IMR-90 (cell line): ENCODE data around the gene RBM34. TPM values are rescaled to one million over a fixed set of nuclear protein-coding genes. Genes with fewer than 3 reads are reported as not detected.

Source experiments
- ATAC-seq: fragments of 200-7000 bp; cut with Tn5 transposase; 2 replicates; pipeline ENCODE4 v1.9.1; 2020; ENCODE audit warnings: low read depth, mild to moderate bottlenecking, moderate library complexity
- BruUV-seq: library from RNA; stranded (reverse); fragments of 400-500 nt; replicated peaks from 2 replicates; lab custom pipeline; 2021; lab: Mats Ljungman, UMichigan
- CTCF ChIA-PET: fragments of 300-600 bp; formaldehyde crosslinking; extraction: SDS; loops from one replicate; lab custom pipeline; 2021; ENCODE audit warnings: antibody characterized with exemption; lab: Yijun Ruan, JAX
- POLR2A ChIA-PET: fragments of 300-600 bp; sonication (Branson Sonifier 250); formaldehyde crosslinking; loops from one replicate; lab custom pipeline; 2022; ENCODE audit warnings: antibody characterized with exemption; ENCODE audit not compliant: unreplicated experiment; lab: Charles Lee
- DNase-seq: peaks from one replicate; pipeline ENCODE4 v3.0.0; 2013
- H2AFZ ChIP-seq: replicated peaks from 2 replicates; pipeline ENCODE3; 2013; ENCODE audit warnings: low read length, mild to moderate bottlenecking; ENCODE audit not compliant: poor library complexity
- H2AK5ac ChIP-seq: 2 replicates; pipeline ENCODE4 v1.6.1; 2013; ENCODE audit warnings: low read depth, low read length, inconsistent platforms
- H2AK9ac ChIP-seq: replicated peaks from 2 replicates; pipeline ENCODE3; 2013; ENCODE audit warnings: mild to moderate bottlenecking, low read depth, low read length, moderate library complexity; ENCODE audit not compliant: poor library complexity
- H2BK120ac ChIP-seq: 2 replicates; pipeline ENCODE4 v1.6.1; 2013; ENCODE audit warnings: low read depth, low read length, inconsistent platforms
- H2BK15ac ChIP-seq: 3 replicates; pipeline ENCODE4 v1.6.1; 2013; ENCODE audit warnings: low read depth, low read length, inconsistent platforms
- H2BK20ac ChIP-seq: 2 replicates; pipeline ENCODE4 v1.6.1; 2013; ENCODE audit warnings: low read depth, mild to moderate bottlenecking, inconsistent platforms, low read length, moderate library complexity
- H2BK5ac ChIP-seq: 2 replicates; pipeline ENCODE4 v1.6.1; 2013; ENCODE audit warnings: mild to moderate bottlenecking, low read depth, low read length, inconsistent platforms; ENCODE audit not compliant: poor library complexity, severe bottlenecking
- H3K14ac ChIP-seq: replicated peaks from 2 replicates; pipeline ENCODE4 v1.6.1; 2013; ENCODE audit warnings: low read depth, low read length, inconsistent platforms
- H3K18ac ChIP-seq: 2 replicates; pipeline ENCODE4 v1.6.1; 2013; ENCODE audit warnings: low read depth, low read length, control low read depth
- H3K23ac ChIP-seq: 2 replicates; pipeline ENCODE4 v1.6.1; 2013; ENCODE audit warnings: low read depth, low read length, inconsistent platforms
- H3K27ac ChIP-seq: 2 replicates; pipeline ENCODE4 v1.5.1; 2013; ENCODE audit warnings: mild to moderate bottlenecking, control low read depth, low read length; ENCODE audit not compliant: insufficient read depth
- H3K27me3 ChIP-seq: 2 replicates; pipeline ENCODE4 v1.6.1; 2013; ENCODE audit warnings: low read length; ENCODE audit not compliant: control insufficient read depth, insufficient read depth
- H3K36me3 ChIP-seq: 2 replicates; pipeline ENCODE4 v1.6.1; 2013; ENCODE audit warnings: low read length, mixed read lengths; ENCODE audit not compliant: control insufficient read depth, insufficient read depth
- H3K4ac ChIP-seq: 2 replicates; pipeline ENCODE4 v1.6.1; 2013; ENCODE audit warnings: low read depth, low read length, inconsistent platforms
- H3K4me1 ChIP-seq: 2 replicates; pipeline ENCODE4 v1.6.1; 2013; ENCODE audit warnings: low read length, mixed read lengths; ENCODE audit not compliant: control insufficient read depth, insufficient read depth
- H3K4me2 ChIP-seq: 2 replicates; pipeline ENCODE4 v1.6.1; 2013; ENCODE audit warnings: low read depth, mild to moderate bottlenecking, control low read depth, low read length, moderate library complexity
- H3K4me3 ChIP-seq: 2 replicates; pipeline ENCODE4 v1.5.1; 2013; ENCODE audit warnings: low read depth, mild to moderate bottlenecking, control low read depth, low read length, moderate library complexity; ENCODE audit not compliant: insufficient read depth
- H3K56ac ChIP-seq: 2 replicates; pipeline ENCODE4 v1.6.1; 2013; ENCODE audit warnings: low read length, inconsistent platforms; ENCODE audit not compliant: insufficient read depth; ENCODE audit errors: extremely low read depth
- H3K79me1 ChIP-seq, 2 experiments: 2 replicates each; pipeline ENCODE4 v1.6.1; 2013; ENCODE audit warnings: low read length in 2 of 2, inconsistent platforms in 1 of 2, low read depth in 1 of 2
- H3K9ac ChIP-seq: 2 replicates; pipeline ENCODE4 v1.6.1; 2013; ENCODE audit warnings: low read depth, low read length, control low read depth
- H3K9me1 ChIP-seq: 2 replicates; pipeline ENCODE4 v1.6.1; 2013; ENCODE audit warnings: low read length, inconsistent platforms; ENCODE audit not compliant: insufficient read depth
- H3K9me3 ChIP-seq: 2 replicates; pipeline ENCODE4 v1.6.1; 2013; ENCODE audit warnings: low read length; ENCODE audit not compliant: control insufficient read depth, insufficient read depth
- H4K20me1 ChIP-seq: 2 replicates; pipeline ENCODE4 v1.6.1; 2013; ENCODE audit warnings: low read length, inconsistent platforms; ENCODE audit not compliant: insufficient read depth
- H4K5ac ChIP-seq: 2 replicates; pipeline ENCODE4 v1.6.1; 2013; ENCODE audit warnings: mild to moderate bottlenecking, low read depth, low read length, control low read depth
- H4K8ac ChIP-seq, 2 experiments: 2 replicates each; pipeline ENCODE4 v1.6.1; 2013; ENCODE audit warnings: low read depth in 2 of 2, low read length in 2 of 2, control low read depth in 1 of 2, inconsistent platforms in 1 of 2
- H4K91ac ChIP-seq: 2 replicates; pipeline ENCODE4 v1.6.1; 2013; ENCODE audit warnings: low read depth, low read length, inconsistent platforms; ENCODE audit not compliant: insufficient read depth
- BHLHE40 ChIP-seq: fragments of 150-350 bp; IDR thresholded peaks from 2 replicates; pipeline ENCODE4 v1.6.1; 2016; ENCODE audit warnings: mild to moderate bottlenecking, low read depth, low read length
- CEBPB ChIP-seq: IDR thresholded peaks from 2 replicates; pipeline ENCODE4 v1.6.1; 2012; ENCODE audit warnings: low read depth, low read length, improper control_type of control experiment
- CHD1 ChIP-seq: IDR thresholded peaks from 2 replicates; pipeline ENCODE4 v1.6.1; 2012; ENCODE audit warnings: low read depth, low read length, improper control_type of control experiment
- FOS ChIP-seq: fragments of 150-350 bp; IDR thresholded peaks from 2 replicates; pipeline ENCODE4 v1.6.1; 2016; ENCODE audit warnings: low read depth, low read length
- MAFK ChIP-seq: IDR thresholded peaks from 2 replicates; pipeline ENCODE4 v1.6.1; 2012; ENCODE audit warnings: low read depth, low read length, improper control_type of control experiment
- MAZ ChIP-seq: IDR thresholded peaks from 2 replicates; pipeline ENCODE4 v1.6.1; 2012; ENCODE audit warnings: low read depth, mild to moderate bottlenecking, low read length, improper control_type of control experiment, moderate library complexity, borderline replicate concordance
- MXI1 ChIP-seq: IDR thresholded peaks from 2 replicates; pipeline ENCODE4 v1.6.1; 2012; ENCODE audit warnings: low read depth, mild to moderate bottlenecking, low read length, moderate library complexity, borderline replicate concordance
- NFE2L2 ChIP-seq: fragments of 150-350 bp; IDR thresholded peaks from 2 replicates; pipeline ENCODE4 v1.6.1; 2016; ENCODE audit warnings: low read depth, mild to moderate bottlenecking, low read length
- POLR2A ChIP-seq: IDR thresholded peaks from 2 replicates; pipeline ENCODE4 v1.6.1; 2012; ENCODE audit warnings: mild to moderate bottlenecking, low read depth, low read length
- RAD21 ChIP-seq: IDR thresholded peaks from 2 replicates; pipeline ENCODE4 v1.6.1; 2012; ENCODE audit warnings: low read length, improper control_type of control experiment
- RCOR1 ChIP-seq: IDR thresholded peaks from 2 replicates; pipeline ENCODE4 v1.6.1; 2012; ENCODE audit warnings: mild to moderate bottlenecking, low read length, improper control_type of control experiment; ENCODE audit not compliant: insufficient replicate concordance
- RFX5 ChIP-seq: IDR thresholded peaks from 2 replicates; pipeline ENCODE4 v1.8.0; 2012; ENCODE audit warnings: low read depth, mild to moderate bottlenecking, low read length, moderate library complexity
- SMC3 ChIP-seq: fragments of 150-350 bp; IDR thresholded peaks from 2 replicates; pipeline ENCODE4 v1.6.1; 2016; ENCODE audit warnings: low read depth, mild to moderate bottlenecking, antibody characterized with exemption, low read length, moderate library complexity
- WGBS, 2 experiments: methylation state at CpG; one replicate each; pipeline versions ENCODE4 v1.1.5 to v1.1.7; 2013; ENCODE audit warnings: missing lambda C conversion rate in 2 of 2; ENCODE audit not compliant: insufficient read length in 1 of 2; ENCODE audit errors: extremely low coverage in 2 of 2; 5-methylcytosine and 5-hydroxymethylcytosine counted together
- dilution Hi-C: fragments of 300-500 bp; cut with HindIII; formaldehyde crosslinking; loops from one replicate; pipeline ENCODE4 v1.14.3; 2018; ENCODE audit warnings: low sequenced_read_pairs; ENCODE audit not compliant: unreplicated experiment
- in situ Hi-C: fragments of 300-500 bp; cut with MboI; formaldehyde crosslinking; loops from 3 replicates; pipeline ENCODE4 v1.14.3; 2019; ENCODE audit warnings: low sequenced_read_pairs, inconsistent platforms, mixed read lengths
- intact Hi-C: fragments of 100-400 bp; cut with micrococcal nuclease; formaldehyde crosslinking; loops from 2 replicates; pipeline ENCODE4 v1.10.0; 2022
- polyA plus RNA-seq, 3 experiments: library from polyadenylated mRNA; depleted of rRNA; stranded (reverse); fragments of >200 nt; gene quantifications; 2 replicates each; pipeline ENCODE4 v1.2.3, GENCODE V29; 2012; ENCODE audit warnings: low replicate concordance in 1 of 3
- total RNA-seq: library from RNA; depleted of rRNA; stranded (reverse); fragments of >200 nt; gene quantifications from 2 replicates; pipeline ENCODE4 v1.2.3, GENCODE V29; 2012
- TF ChIP-seq, protein P1 (sequence below): fragments of 150-350 bp; IDR thresholded peaks from 2 replicates; pipeline ENCODE4 v1.6.1; 2017; ENCODE audit warnings: mild to moderate bottlenecking, antibody characterized with exemption, low read length, low read depth
- TF ChIP-seq, protein P2 (sequence below): conservative IDR thresholded peaks from 2 replicates; pipeline ENCODE4 v1.5.1; 2012; ENCODE audit warnings: mild to moderate bottlenecking, low read depth, low read length, improper control_type of control experiment
- TF ChIP-seq, protein P3 (sequence below): fragments of 150-350 bp; IDR thresholded peaks from 2 replicates; pipeline ENCODE4 v1.6.1; 2016; ENCODE audit warnings: low read depth, mild to moderate bottlenecking, low read length, moderate library complexity, borderline replicate concordance

The RBM34 gene
- total and polyA plus RNA-seq, 2 of the 4 experiments (the other 2 are of a cell fraction), result 28.7 to 34.0 TPM

DNA sequence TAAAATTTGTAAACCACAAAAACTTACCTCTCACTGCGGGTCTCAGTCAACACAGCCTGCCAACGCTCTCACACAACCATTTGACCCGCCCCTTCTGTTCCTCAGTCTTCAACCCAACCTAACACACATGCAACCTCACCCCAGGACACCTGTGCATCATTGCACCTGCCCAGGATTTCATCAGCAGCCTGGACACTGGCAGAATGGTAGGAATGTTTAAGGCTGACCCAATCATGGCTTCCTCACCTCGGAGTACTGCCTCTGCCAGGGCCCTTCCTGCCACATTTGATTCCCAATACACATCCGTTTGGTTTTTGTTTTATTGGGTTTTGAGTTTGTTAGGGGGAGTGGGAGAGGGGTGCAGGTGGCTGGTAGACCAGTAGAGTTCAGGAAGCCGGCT, 73.1 kb downstream of the RBM34 start:
- ChIA-PET CTCF (interaction anchor here (1.0 kb wide), 1 partner anchor 329 kb away, joined by 3 read pairs; no protein-coding TSS in a partner anchor), POLR2A (no interaction called here)
- peak overlapping the region; percentile 60 for H2AFZ ChIP-seq
- BruUV-seq, result no TSS peak
- H2BK20ac ChIP-seq, result no peak overlapping the region
- in situ Hi-C loops, result loop anchor here (25.0 kb wide), 1 partner anchor 226 kb away; no protein-coding TSS in a partner anchor
- no peak overlapping the region for H3K9ac ChIP-seq
- WGBS, 2 experiments, result 100% methylated on average over 1 of the region's 6 CpGs; no CpG with 5 or more reads in 1 of the 2 experiments
- no peak overlapping the region for H3K4me2 ChIP-seq
- H3K14ac ChIP-seq, result no peak overlapping the region
- no peak overlapping the region; the same call in 1 of the 2 replicates for H3K4ac ChIP-seq
- no peak overlapping the region for H2BK120ac ChIP-seq
- H3K56ac ChIP-seq, result no peak overlapping the region
- no peak overlapping the region for H2BK15ac ChIP-seq
- DNase-seq (no peak), ATAC-seq (no peak)
- no peaks in the 10 kb centered on the region for H3K79me1 ChIP-seq
- TF ChIP-seq, protein P1, sequence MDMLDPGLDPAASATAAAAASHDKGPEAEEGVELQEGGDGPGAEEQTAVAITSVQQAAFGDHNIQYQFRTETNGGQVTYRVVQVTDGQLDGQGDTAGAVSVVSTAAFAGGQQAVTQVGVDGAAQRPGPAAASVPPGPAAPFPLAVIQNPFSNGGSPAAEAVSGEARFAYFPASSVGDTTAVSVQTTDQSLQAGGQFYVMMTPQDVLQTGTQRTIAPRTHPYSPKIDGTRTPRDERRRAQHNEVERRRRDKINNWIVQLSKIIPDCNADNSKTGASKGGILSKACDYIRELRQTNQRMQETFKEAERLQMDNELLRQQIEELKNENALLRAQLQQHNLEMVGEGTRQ, result no peak
- TF ChIP-seq RCOR1 (no peak), RFX5 (no peak), BHLHE40 (no peak), CHD1 (no peak), SMC3 (no peak), NFE2L2 (no peak), MAZ (no peak), MAFK (no peak), RAD21 (no peak), MXI1 (no peak), FOS (no peak), CEBPB (no peak), POLR2A (no peak)
- TF ChIP-seq, protein P2, sequence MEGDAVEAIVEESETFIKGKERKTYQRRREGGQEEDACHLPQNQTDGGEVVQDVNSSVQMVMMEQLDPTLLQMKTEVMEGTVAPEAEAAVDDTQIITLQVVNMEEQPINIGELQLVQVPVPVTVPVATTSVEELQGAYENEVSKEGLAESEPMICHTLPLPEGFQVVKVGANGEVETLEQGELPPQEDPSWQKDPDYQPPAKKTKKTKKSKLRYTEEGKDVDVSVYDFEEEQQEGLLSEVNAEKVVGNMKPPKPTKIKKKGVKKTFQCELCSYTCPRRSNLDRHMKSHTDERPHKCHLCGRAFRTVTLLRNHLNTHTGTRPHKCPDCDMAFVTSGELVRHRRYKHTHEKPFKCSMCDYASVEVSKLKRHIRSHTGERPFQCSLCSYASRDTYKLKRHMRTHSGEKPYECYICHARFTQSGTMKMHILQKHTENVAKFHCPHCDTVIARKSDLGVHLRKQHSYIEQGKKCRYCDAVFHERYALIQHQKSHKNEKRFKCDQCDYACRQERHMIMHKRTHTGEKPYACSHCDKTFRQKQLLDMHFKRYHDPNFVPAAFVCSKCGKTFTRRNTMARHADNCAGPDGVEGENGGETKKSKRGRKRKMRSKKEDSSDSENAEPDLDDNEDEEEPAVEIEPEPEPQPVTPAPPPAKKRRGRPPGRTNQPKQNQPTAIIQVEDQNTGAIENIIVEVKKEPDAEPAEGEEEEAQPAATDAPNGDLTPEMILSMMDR, result no peak
- TF ChIP-seq, protein P3, sequence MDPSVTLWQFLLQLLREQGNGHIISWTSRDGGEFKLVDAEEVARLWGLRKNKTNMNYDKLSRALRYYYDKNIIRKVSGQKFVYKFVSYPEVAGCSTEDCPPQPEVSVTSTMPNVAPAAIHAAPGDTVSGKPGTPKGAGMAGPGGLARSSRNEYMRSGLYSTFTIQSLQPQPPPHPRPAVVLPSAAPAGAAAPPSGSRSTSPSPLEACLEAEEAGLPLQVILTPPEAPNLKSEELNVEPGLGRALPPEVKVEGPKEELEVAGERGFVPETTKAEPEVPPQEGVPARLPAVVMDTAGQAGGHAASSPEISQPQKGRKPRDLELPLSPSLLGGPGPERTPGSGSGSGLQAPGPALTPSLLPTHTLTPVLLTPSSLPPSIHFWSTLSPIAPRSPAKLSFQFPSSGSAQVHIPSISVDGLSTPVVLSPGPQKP, result no peak
- dilution Hi-C loops, result no loop called here
- no peaks in the 10 kb centered on the region for H4K20me1 ChIP-seq
- intact Hi-C loops, result no loop called here
- H4K5ac ChIP-seq, result no peak overlapping the region
- H3K23ac ChIP-seq, result no peak overlapping the region
- no peaks in the 10 kb centered on the region for H3K9me3 ChIP-seq
- no peaks in the 10 kb centered on the region for H3K36me3 ChIP-seq
- no peak overlapping the region for H3K4me3 ChIP-seq
- no peak overlapping the region for H2BK5ac ChIP-seq
- 0 out of 2 replicates have a peak overlapping the region, but pooled peaks have one; percentile 26 for H2AK5ac ChIP-seq
- H3K9me1 ChIP-seq, result no peaks in the 10 kb centered on the region
- H4K8ac ChIP-seq, result no peak overlapping the region
- no peak overlapping the region for H3K18ac ChIP-seq
- peak overlapping the region; percentile 35 for H2AK9ac ChIP-seq
- no peaks in the 10 kb centered on the region for H3K27me3 ChIP-seq
- H3K27ac ChIP-seq, result no peak overlapping the region
- no peak overlapping the region for H4K91ac ChIP-seq
- H3K4me1 ChIP-seq, result peaks cover 7% of the 10 kb centered on the region; the same call in 1 of the 2 replicates
